WTC11 (cell line): ENCODE results near the gene LHFPL4.

ENCODE experiments used
- CREM ChIP-seq: sonication (generic); formaldehyde crosslinking; IDR thresholded peaks from 2 replicates; pipeline ENCODE4 v1.8.1; 2022; ENCODE audit warnings: mild to moderate bottlenecking, missing genetic modification reagents, moderate library complexity
- CTCF ChIP-seq: fragments of 200-600 bp; IDR thresholded peaks from 2 replicates; pipeline ENCODE4 v1.8.0; 2022; ENCODE audit warnings: antibody characterized with exemption
- SP1 ChIP-seq: sonication (generic); formaldehyde crosslinking; conservative IDR thresholded peaks from 2 replicates; pipeline ENCODE4 v1.8.1; 2022; ENCODE audit warnings: missing genetic modification reagents
- ZNF671 ChIP-seq: fragments of 250-450 bp; sonication (Bioruptor Pico); IDR thresholded peaks from 2 replicates; pipeline ENCODE4 v1.8.0; 2021; ENCODE audit warnings: mild to moderate bottlenecking

- TF ChIP-seq SP1 (CRISPR knock-in tag) (no peak), ZNF671 (CRISPR knock-in tag) (no peak), CREM (no peak), CTCF (no peak)
Observed at GRCh38 chr3:9590282-9590791, 36.7 kb upstream of the LHFPL4 start.
